ENCODE data around the gene IL18.
"Not testable (repeated sequence)": the region's sequence is repeated elsewhere in the genome, so short reads cannot be mapped to it uniquely, and the experiment has no call there.

DNA sequence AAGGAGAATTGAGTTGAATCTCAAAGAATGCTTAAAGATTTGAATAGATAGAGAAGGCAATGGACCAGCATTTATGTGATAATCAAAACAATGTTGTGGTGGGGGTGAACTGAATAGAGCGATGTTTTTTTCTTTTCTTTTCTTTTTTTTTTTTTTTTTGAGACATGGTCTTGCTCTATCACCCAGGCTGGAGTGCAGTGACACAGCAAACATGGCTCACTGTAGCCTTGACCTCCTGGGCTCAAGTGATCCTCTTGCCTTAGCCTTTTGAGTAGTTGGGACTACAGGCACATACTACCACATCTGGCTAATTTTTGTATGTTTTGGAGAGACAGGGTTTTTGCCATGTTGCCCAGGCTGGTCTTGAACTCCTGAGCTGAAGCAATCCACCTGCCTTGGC, 1.7 kb downstream of the IL18 start:
- TF ChIP-seq, protein P1, sequence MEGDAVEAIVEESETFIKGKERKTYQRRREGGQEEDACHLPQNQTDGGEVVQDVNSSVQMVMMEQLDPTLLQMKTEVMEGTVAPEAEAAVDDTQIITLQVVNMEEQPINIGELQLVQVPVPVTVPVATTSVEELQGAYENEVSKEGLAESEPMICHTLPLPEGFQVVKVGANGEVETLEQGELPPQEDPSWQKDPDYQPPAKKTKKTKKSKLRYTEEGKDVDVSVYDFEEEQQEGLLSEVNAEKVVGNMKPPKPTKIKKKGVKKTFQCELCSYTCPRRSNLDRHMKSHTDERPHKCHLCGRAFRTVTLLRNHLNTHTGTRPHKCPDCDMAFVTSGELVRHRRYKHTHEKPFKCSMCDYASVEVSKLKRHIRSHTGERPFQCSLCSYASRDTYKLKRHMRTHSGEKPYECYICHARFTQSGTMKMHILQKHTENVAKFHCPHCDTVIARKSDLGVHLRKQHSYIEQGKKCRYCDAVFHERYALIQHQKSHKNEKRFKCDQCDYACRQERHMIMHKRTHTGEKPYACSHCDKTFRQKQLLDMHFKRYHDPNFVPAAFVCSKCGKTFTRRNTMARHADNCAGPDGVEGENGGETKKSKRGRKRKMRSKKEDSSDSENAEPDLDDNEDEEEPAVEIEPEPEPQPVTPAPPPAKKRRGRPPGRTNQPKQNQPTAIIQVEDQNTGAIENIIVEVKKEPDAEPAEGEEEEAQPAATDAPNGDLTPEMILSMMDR (conservative IDR thresholded peaks at IDR 0.05 in 1 of 2, IDR thresholded peaks at IDR 0.05 in 1 of 2; ENCODE audit: low read depth in 1 of 2, low read length in 2 of 2): not testable (repeated sequence)
- not testable (repeated sequence) for TF ChIP-seq EZH2 (IDR thresholded peaks at IDR 0.05; ENCODE audit: low read length, missing control alignments)
